Measurements from ENCODE around the gene ARHGAP40. TPM values are rescaled to one million over a fixed set of nuclear protein-coding genes. Genes with fewer than 3 reads are reported as not detected.

The ARHGAP40 gene
- total RNA-seq, 2 experiments from 2014 or later: not detected

DNA sequence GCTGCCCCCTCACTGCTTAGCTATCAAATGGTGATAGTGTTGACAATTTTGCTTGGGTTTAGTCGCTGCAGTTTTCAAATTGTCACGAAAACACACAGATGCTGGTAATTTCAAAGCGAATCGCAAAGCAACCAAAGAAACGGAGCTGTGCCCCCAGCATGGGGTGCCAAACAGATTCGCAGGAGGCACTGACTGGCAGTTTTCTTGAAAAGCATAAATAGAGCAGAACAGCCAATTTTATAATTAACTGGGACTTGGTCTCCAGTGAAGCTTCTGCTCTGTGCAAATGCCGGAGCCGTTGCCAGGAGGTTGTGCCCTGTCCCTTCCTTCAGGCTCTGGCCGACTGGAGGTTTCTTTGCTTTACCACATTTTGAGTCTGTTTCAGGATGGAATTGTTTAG is 18.8 kb downstream of the ARHGAP40 start:
- no peaks in the 10 kb centered on the region for H3K36me3 ChIP-seq (ENCODE audit: insufficient read depth, low read length)
- H3K4me3 ChIP-seq (ENCODE audit: low read length): no peak overlapping the region
- Mint-ChIP-seq H3K27ac (no peak overlapping the region), H3K36me3 (ENCODE audit: low read depth) (no peaks in the 10 kb centered on the region), H3K9me3 (no peaks in the 10 kb centered on the region), H3K4me1 (ENCODE audit: low read depth) (no peaks in the 10 kb centered on the region), H3K4me3 (no peak overlapping the region), H3K27me3 (peaks cover 52% of the 10 kb centered on the region)
- ATAC-seq (ENCODE audit: poor library complexity) (no peak), DNase-seq (no peak)
- intact Hi-C loops (cut with DNase I, micrococcal nuclease): no loop called here
- CTCF ChIA-PET: no interaction called here
- TF ChIP-seq, protein P1, sequence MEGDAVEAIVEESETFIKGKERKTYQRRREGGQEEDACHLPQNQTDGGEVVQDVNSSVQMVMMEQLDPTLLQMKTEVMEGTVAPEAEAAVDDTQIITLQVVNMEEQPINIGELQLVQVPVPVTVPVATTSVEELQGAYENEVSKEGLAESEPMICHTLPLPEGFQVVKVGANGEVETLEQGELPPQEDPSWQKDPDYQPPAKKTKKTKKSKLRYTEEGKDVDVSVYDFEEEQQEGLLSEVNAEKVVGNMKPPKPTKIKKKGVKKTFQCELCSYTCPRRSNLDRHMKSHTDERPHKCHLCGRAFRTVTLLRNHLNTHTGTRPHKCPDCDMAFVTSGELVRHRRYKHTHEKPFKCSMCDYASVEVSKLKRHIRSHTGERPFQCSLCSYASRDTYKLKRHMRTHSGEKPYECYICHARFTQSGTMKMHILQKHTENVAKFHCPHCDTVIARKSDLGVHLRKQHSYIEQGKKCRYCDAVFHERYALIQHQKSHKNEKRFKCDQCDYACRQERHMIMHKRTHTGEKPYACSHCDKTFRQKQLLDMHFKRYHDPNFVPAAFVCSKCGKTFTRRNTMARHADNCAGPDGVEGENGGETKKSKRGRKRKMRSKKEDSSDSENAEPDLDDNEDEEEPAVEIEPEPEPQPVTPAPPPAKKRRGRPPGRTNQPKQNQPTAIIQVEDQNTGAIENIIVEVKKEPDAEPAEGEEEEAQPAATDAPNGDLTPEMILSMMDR (IDR thresholded peaks at IDR 0.05): no peak
- peaks cover 0 to 11% of the 10 kb centered on the region in 2 experiments for H3K9me3 ChIP-seq (ENCODE audit: control insufficient read depth in 1 of 2, insufficient read depth in 1 of 2, low read length in 2 of 2)
- H3K4me1 ChIP-seq (ENCODE audit: insufficient read depth, low read length): no peaks in the 10 kb centered on the region
- POLR2A ChIA-PET: no interaction called here
- H3K27me3 ChIP-seq (ENCODE audit: control insufficient read depth in 1 of 2, insufficient read depth in 2 of 2, low read length in 2 of 2): peaks cover 5 to 10% of the 10 kb centered on the region in 2 experiments
- H3K27ac ChIP-seq (ENCODE audit: low read depth in 1 of 2, low read length in 2 of 2): no peak overlapping the region

DNA sequence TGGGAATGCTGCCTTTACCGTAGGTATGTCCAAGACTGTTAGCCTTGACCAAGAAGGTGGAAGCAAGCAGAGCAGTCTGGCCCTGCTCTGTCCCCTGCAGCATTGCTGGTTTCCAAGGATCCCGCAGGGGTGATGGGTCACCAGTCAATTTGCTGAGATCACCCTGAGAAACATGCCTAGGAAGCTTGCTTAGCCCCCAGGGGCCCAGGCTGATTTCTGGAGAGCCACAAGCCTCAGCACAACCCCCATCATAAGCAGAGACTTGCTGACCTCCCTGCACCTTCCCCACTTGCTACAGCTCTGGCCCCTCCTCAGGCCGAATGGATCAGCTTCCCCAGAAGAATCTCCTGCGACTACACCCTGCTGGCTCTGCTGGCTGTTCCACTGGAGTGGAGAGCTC is 21.5 kb downstream of the ARHGAP40 start:
- Mint-ChIP-seq H3K4me3 (no peak overlapping the region), H3K9me3 (no peaks in the 10 kb centered on the region), H3K27me3 (peaks cover 32% of the 10 kb centered on the region), H3K36me3 (ENCODE audit: low read depth) (no peaks in the 10 kb centered on the region), H3K4me1 (ENCODE audit: low read depth) (no peaks in the 10 kb centered on the region), H3K27ac (no peak overlapping the region)
- Histone ChIP-seq H3K4me1 (ENCODE audit: insufficient read depth, low read length) (no peaks in the 10 kb centered on the region), H3K9me3 (ENCODE audit: control insufficient read depth in 1 of 2, insufficient read depth in 1 of 2, low read length in 2 of 2) (peaks cover 0 to 6% of the 10 kb centered on the region in 2 experiments), H3K36me3 (ENCODE audit: insufficient read depth, low read length) (no peaks in the 10 kb centered on the region), H3K27ac (ENCODE audit: low read depth in 1 of 2, low read length in 2 of 2) (no peak overlapping the region), H3K4me3 (ENCODE audit: low read length) (no peak overlapping the region), H3K27me3 (ENCODE audit: control insufficient read depth in 1 of 2, insufficient read depth in 2 of 2, low read length in 2 of 2) (peaks cover 0 to 9% of the 10 kb centered on the region in 2 experiments)
- DNase-seq (no peak), ATAC-seq (ENCODE audit: poor library complexity) (no peak)
- ChIA-PET POLR2A (no interaction called here), CTCF (no interaction called here)
- TF ChIP-seq, protein P1 (IDR thresholded peaks at IDR 0.05): no peak
- intact Hi-C loops (cut with DNase I, micrococcal nuclease): no loop called here

DNA sequence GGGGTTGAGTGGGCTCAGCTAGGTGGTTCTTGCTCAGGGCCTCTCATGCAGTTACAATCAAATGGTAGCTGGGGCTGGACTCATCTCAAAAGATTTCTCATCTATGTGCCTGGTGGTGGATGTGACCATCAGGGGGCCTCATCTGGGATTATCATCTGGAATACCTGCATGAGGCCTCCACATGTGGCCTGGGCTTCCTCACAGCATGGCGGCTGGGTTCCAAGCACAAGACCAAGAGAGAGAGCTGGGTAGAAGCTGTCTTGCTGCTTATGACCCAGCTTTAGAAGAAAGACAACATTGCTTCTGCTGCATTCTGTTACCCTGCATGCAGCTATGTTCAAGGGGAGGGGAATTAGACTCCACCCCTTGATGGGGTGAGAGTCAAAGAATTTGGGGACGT is 22.5 kb downstream of the ARHGAP40 start:
- TF ChIP-seq, protein P1 (IDR thresholded peaks at IDR 0.05): no peak
- intact Hi-C loops (cut with DNase I, micrococcal nuclease): no loop called here
- Mint-ChIP-seq H3K4me1 (ENCODE audit: low read depth) (no peaks in the 10 kb centered on the region), H3K4me3 (no peak overlapping the region), H3K27ac (no peak overlapping the region), H3K36me3 (ENCODE audit: low read depth) (no peaks in the 10 kb centered on the region), H3K9me3 (no peaks in the 10 kb centered on the region), H3K27me3 (peaks cover 23% of the 10 kb centered on the region)
- Histone ChIP-seq H3K27ac (ENCODE audit: low read depth in 1 of 2, low read length in 2 of 2) (no peak overlapping the region), H3K9me3 (ENCODE audit: control insufficient read depth in 1 of 2, insufficient read depth in 1 of 2, low read length in 2 of 2) (peaks cover 0 to 6% of the 10 kb centered on the region in 2 experiments), H3K4me3 (ENCODE audit: low read length) (no peak overlapping the region), H3K27me3 (ENCODE audit: control insufficient read depth in 1 of 2, insufficient read depth in 2 of 2, low read length in 2 of 2) (peaks cover 0 to 9% of the 10 kb centered on the region in 2 experiments), H3K4me1 (ENCODE audit: insufficient read depth, low read length) (no peaks in the 10 kb centered on the region), H3K36me3 (ENCODE audit: insufficient read depth, low read length) (no peaks in the 10 kb centered on the region)
- ChIA-PET POLR2A (no interaction called here), CTCF (interaction anchor here (0.8 kb wide), 1 partner anchor 9 kb away, joined by 3 read pairs; no protein-coding TSS in a partner anchor)
- DNase-seq: no peak
- no peak for ATAC-seq (ENCODE audit: poor library complexity)

All from CD4-positive, alpha-beta T cell (primary cell).